Gastrocnemius medialis (tissue), 4 donors: ENCODE results near the gene CHKA.

Experiments used
- POLR2A ChIP-seq, 2 donors: fragments of 450-650 bp; IDR thresholded peaks; one replicate each; pipeline ENCODE4 v1.6.1; 2017; ENCODE audit warnings: antibody characterized with exemption in 2 of 2, mild to moderate bottlenecking in 2 of 2, moderate library complexity in 2 of 2
- TF ChIP-seq, protein P1 (sequence below), 5 experiments: fragments of 450-650 bp in 3 of 5; fragments of 200-600 bp in 2 of 5; sonication (generic) in 2 of 5; IDR thresholded peaks in 4 of 5; conservative IDR thresholded peaks in 1 of 5; 1 replicate in 4 of 5; 2 replicates in 1 of 5; pipeline ENCODE4 v1.5.1; 2016 to 2019; ENCODE audit warnings: antibody characterized with exemption in 5 of 5, mild to moderate bottlenecking in 3 of 5, moderate library complexity in 3 of 5

- TF ChIP-seq, protein P1, sequence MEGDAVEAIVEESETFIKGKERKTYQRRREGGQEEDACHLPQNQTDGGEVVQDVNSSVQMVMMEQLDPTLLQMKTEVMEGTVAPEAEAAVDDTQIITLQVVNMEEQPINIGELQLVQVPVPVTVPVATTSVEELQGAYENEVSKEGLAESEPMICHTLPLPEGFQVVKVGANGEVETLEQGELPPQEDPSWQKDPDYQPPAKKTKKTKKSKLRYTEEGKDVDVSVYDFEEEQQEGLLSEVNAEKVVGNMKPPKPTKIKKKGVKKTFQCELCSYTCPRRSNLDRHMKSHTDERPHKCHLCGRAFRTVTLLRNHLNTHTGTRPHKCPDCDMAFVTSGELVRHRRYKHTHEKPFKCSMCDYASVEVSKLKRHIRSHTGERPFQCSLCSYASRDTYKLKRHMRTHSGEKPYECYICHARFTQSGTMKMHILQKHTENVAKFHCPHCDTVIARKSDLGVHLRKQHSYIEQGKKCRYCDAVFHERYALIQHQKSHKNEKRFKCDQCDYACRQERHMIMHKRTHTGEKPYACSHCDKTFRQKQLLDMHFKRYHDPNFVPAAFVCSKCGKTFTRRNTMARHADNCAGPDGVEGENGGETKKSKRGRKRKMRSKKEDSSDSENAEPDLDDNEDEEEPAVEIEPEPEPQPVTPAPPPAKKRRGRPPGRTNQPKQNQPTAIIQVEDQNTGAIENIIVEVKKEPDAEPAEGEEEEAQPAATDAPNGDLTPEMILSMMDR (IDR thresholded peaks at IDR 0.05 in 4 of 5, conservative IDR thresholded peaks at IDR 0.05 in 1 of 5): no peak
- peak; percentile 97 to 99 for TF ChIP-seq POLR2A (IDR thresholded peaks at IDR 0.05)
These were observed at the start of gene CHKA for GRCh38 chr11:68121067-68121899.
